HG03139 (cell line): ENCODE results near the gene ECM2.

Source experiments
- ATAC-seq: cut with Tn5 transposase; IDR thresholded peaks from one replicate; pipeline ENCODE4 v1.9.1; 2021; ENCODE audit not compliant: unreplicated experiment

Gene ECM2

GRCh38 chr9:92468206-92468605, 67.6 kb downstream of the ECM2 start:
- no peak for ATAC-seq

DNA sequence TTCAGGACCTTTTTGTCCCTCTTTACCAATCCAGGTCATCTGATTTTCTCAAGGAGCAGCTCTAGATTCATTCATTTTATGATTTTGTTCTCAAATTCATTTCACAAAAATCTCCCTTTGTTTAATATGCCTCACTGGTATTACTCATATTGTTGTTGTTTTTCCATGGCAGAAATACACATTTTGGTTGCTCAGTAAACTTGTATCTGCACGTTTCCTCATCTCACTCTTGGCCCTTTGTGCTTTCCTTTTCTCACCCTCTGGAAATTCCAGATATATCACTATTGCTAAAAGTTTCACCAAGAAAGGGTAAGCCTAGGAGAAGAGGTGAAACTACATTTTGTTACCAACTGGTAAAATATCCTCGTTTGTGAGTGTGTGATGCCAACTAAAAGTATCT, 68.3 kb downstream of the ECM2 start:
- no peak for ATAC-seq

DNA sequence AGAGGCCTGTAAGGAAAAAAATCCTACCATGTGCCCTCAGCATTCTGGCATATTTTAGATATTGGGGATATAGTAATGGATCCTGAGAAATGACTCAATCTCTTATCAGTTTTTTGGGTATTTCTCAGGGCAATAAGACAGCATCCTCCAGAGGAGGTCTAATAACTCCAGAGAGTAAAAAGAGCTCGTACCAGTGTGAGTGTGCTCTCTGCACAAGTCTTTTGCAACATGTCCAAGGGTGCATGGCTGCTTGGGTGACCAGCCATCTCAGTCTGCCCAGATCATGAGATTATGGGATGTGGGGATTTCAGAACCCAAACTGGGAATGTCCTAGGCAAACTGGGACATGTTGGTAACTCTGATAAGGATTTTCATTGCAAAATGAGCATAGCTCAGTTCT, 68.7 kb downstream of the ECM2 start:
- no peak for ATAC-seq

DNA sequence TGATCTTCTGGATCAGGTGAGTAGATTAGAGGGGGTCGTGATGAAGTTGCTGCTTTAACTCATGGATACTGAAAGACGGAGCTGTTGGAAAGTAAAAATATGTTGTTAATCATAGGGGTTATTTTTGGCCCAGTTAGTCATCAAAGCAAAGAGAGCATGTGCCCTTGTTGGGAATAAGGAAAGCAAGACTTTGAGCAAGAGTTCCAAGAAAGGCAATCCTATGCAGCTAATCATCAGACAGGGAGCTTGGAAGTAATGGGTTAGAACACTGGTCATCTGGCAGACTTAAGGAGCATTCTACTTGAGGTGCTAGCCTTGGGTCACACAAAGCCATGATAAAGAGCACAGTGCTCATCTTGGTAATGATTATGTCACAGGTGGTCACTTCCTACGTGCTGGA, 71.8 kb downstream of the ECM2 start:
- ATAC-seq = no peak

DNA sequence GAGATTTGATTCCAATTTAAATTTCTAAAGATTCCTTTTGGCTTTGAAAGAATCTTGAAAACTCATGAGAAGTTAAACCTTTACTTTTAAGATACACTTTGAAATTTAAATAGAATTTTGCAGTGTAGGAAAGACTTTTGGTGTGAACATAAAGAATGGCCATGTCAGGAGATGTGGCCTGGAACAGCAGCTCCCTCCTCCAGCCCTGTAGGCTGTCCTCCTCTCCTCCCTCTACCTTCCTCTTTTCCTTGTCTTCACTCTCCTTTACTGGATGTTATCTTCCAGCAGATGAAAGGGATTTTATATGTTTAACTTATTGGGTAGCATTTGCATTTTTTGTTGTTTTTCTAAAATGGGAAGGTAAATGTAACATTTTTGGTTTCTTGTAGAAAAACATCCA, 72.4 kb downstream of the ECM2 start:
- no peak for ATAC-seq

- no peak for ATAC-seq
These were observed 78.2 kb downstream of the ECM2 start for GRCh38 chr9:92457576-92457975.

- ATAC-seq = no peak
These were observed 80.6 kb downstream of the ECM2 start for GRCh38 chr9:92455217-92455616.

DNA sequence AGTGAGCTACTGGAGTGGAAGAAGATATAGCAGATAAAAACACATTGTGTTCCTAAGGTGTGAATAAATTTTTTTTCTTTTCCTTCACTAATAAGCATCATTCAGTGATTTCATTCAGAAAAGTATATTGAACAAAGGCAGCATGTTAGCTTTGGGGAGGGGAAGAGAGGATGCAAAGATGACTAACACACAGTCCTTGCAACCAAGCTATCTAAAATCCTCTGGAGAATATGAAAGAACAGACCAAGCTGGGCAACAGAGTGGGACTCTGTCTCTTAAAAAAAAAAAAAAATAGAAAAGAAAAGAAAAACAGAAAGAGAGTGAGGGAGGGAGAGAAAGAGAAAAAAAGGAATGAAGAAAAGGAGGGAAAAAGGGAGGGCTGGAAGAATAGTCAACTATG, 89.3 kb downstream of the ECM2 start:
- no peak for ATAC-seq
